ENCODE data around the gene CTNNA1. TPM values are rescaled to one million over a fixed set of nuclear protein-coding genes. Genes with fewer than 3 reads are reported as not detected.

Gene CTNNA1
- polyA plus RNA-seq, 1 of the 3 experiments (the other 2 are of a cell fraction) = 130 TPM

DNA sequence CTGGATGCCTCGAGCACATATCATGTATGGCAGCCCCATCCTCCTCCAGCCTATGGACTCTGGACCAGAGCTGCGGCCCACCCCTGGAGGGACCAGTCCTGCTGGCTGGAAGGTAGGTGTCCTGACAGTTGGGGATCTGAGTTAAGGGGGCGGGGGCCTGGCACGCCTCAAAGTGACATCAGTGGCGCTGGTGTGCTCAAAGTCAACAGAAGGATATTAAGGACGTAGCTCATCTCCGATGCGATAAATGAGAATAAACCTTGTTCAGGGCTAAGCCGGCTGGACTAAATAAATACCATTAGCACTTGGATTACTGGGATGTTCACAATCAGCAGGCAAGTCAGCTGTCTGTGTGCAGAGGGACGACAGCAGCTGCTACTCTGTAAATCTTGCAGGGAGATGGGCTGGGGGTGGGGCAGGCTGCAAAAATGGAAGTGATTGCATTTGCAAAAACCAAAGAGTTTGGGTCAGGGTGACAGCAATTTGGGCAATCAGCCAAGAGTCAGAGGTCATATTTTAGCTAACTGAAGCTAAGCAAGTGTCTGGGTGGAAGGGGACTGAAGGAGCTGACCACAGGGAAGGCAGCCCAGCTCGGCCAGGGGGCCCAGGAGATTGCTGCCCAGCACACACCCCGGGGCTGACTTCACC lies 201.9 kb downstream of the CTNNA1 start:
- H3K9me3 ChIP-seq = no peaks in the 10 kb centered on the region
- H3K27me3 ChIP-seq (ENCODE audit: insufficient read depth) = no peaks in the 10 kb centered on the region
- peak; percentile 59 for DNase-seq
- no peaks in the 10 kb centered on the region for H3K36me3 ChIP-seq (replicated peaks in 1 of 2; ENCODE audit: control insufficient read depth in 1 of 2, insufficient read depth in 2 of 2, low read length in 1 of 2)
- ChIA-PET POLR2A (interaction anchor here (0.5 to 1.8 kb wide), 4 partner anchors 9 to 358 kb away, joined by 3 to 4 read pairs (median 3); no protein-coding TSS in a partner anchor), CTCF (interaction anchor here (0.8 to 2.4 kb wide), 4 partner anchors 9 to 379 kb away, joined by 3 to 11 read pairs (median 6); no protein-coding TSS in a partner anchor)
- no peak overlapping the region for H3K9ac ChIP-seq
- peaks cover 16 to 64% of the 10 kb centered on the region in 2 experiments; a peak in 3 of 4 replicates for H3K4me1 ChIP-seq (ENCODE audit: control insufficient read depth in 1 of 2, insufficient read depth in 2 of 2, low read depth in 1 of 2, low read length in 1 of 2)
- H3F3A ChIP-seq (replicated peaks; ENCODE audit: insufficient read depth) = no peaks in the 10 kb centered on the region
- H3K27ac ChIP-seq (ENCODE audit: low read depth in 2 of 2, low read length in 1 of 2) = peak overlapping the region in 1 of 2 experiments; percentile 98; a peak in 2 of 4 replicates
- H2AFZ ChIP-seq (ENCODE audit: low read depth) = no peak overlapping the region
- no peaks in the 10 kb centered on the region for H3K9me2 ChIP-seq
- no peaks in the 10 kb centered on the region for H3K79me2 ChIP-seq (ENCODE audit: insufficient read depth)
- TF ChIP-seq TEAD4 (IDR thresholded peaks at IDR 0.05; ENCODE audit: borderline replicate concordance, insufficient read depth) (no peak), RAD21 (IDR thresholded peaks at IDR 0.05; ENCODE audit: low read length) (peak; percentile 6; the same call in 1 of the 2 replicates), EP300 (IDR thresholded peaks at IDR 0.05; ENCODE audit: borderline replicate concordance in 1 of 2, low read depth in 1 of 2, low read length in 1 of 2) (peak in 1 of 2 experiments; percentile 9; a peak in 1 of 4 replicates)
- 77% methylated on average over 8 of the region's 12 CpGs for WGBS (ENCODE audit: low lambda C conversion rate)
- H4K20me1 ChIP-seq (ENCODE audit: insufficient read depth) = no peaks in the 10 kb centered on the region
- H3K4me3 ChIP-seq (ENCODE audit: low read depth in 2 of 2, low read length in 1 of 2) = no peak overlapping the region
- no peak overlapping the region for H3K4me2 ChIP-seq

- no peak for DNase-seq
- Histone ChIP-seq H3K79me2 (ENCODE audit: insufficient read depth) (no peaks in the 10 kb centered on the region), H3K27ac (ENCODE audit: low read depth in 2 of 2, low read length in 1 of 2) (peak overlapping the region in 1 of 2 experiments; percentile 98; a peak in 2 of 4 replicates), H2AFZ (ENCODE audit: low read depth) (no peak overlapping the region), H3K4me1 (ENCODE audit: control insufficient read depth in 1 of 2, insufficient read depth in 2 of 2, low read depth in 1 of 2, low read length in 1 of 2) (peaks cover 16 to 57% of the 10 kb centered on the region in 2 experiments; a peak in 2 of 4 replicates), H3K36me3 (replicated peaks in 1 of 2; ENCODE audit: control insufficient read depth in 1 of 2, insufficient read depth in 2 of 2, low read length in 1 of 2) (no peaks in the 10 kb centered on the region), H3F3A (replicated peaks; ENCODE audit: insufficient read depth) (no peaks in the 10 kb centered on the region), H3K9ac (no peak overlapping the region), H3K27me3 (ENCODE audit: insufficient read depth) (no peaks in the 10 kb centered on the region), H3K9me3 (no peaks in the 10 kb centered on the region), H4K20me1 (ENCODE audit: insufficient read depth) (no peaks in the 10 kb centered on the region), H3K4me3 (ENCODE audit: low read depth in 2 of 2, low read length in 1 of 2) (no peak overlapping the region), H3K9me2 (no peaks in the 10 kb centered on the region), H3K4me2 (no peak overlapping the region)
- 93% methylated on average over 9 of the region's 9 CpGs for WGBS (ENCODE audit: low lambda C conversion rate)
- ChIA-PET CTCF (interaction anchor here (1.5 to 2.4 kb wide), 2 partner anchors 9 to 10 kb away, joined by 5 to 8 read pairs; no protein-coding TSS in a partner anchor), POLR2A (interaction anchor here (1.2 kb wide), 1 partner anchor 16 kb away, joined by 3 read pairs; no protein-coding TSS in a partner anchor)
- TF ChIP-seq JUND (IDR thresholded peaks at IDR 0.05) (no peak), GATA2 (CRISPR knock-in tag; IDR thresholded peaks at IDR 0.05) (no peak), EP300 (IDR thresholded peaks at IDR 0.05; ENCODE audit: borderline replicate concordance in 1 of 2, low read depth in 1 of 2, low read length in 1 of 2) (no peak), SIN3A (IDR thresholded peaks at IDR 0.05; ENCODE audit: borderline replicate concordance, low read depth, low read length) (no peak), ELF1 (IDR thresholded peaks at IDR 0.05) (no peak), TCF12 (IDR thresholded peaks at IDR 0.05) (no peak), MAX (IDR thresholded peaks at IDR 0.05; ENCODE audit: low read depth) (no peak), MXI1 (IDR thresholded peaks at IDR 0.05; ENCODE audit: low read depth, low read length) (no peak)
- TF ChIP-seq, protein P1, sequence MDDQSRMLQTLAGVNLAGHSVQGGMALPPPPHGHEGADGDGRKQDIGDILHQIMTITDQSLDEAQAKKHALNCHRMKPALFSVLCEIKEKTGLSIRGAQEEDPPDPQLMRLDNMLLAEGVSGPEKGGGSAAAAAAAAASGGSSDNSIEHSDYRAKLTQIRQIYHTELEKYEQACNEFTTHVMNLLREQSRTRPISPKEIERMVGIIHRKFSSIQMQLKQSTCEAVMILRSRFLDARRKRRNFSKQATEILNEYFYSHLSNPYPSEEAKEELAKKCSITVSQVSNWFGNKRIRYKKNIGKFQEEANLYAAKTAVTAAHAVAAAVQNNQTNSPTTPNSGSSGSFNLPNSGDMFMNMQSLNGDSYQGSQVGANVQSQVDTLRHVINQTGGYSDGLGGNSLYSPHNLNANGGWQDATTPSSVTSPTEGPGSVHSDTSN (IDR thresholded peaks at IDR 0.05) = no peak
- TF ChIP-seq, protein P2, sequence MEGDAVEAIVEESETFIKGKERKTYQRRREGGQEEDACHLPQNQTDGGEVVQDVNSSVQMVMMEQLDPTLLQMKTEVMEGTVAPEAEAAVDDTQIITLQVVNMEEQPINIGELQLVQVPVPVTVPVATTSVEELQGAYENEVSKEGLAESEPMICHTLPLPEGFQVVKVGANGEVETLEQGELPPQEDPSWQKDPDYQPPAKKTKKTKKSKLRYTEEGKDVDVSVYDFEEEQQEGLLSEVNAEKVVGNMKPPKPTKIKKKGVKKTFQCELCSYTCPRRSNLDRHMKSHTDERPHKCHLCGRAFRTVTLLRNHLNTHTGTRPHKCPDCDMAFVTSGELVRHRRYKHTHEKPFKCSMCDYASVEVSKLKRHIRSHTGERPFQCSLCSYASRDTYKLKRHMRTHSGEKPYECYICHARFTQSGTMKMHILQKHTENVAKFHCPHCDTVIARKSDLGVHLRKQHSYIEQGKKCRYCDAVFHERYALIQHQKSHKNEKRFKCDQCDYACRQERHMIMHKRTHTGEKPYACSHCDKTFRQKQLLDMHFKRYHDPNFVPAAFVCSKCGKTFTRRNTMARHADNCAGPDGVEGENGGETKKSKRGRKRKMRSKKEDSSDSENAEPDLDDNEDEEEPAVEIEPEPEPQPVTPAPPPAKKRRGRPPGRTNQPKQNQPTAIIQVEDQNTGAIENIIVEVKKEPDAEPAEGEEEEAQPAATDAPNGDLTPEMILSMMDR (IDR thresholded peaks at IDR 0.05) = no peak
Observed at GRCh38 chr5:138955671-138956295, 202.6 kb downstream of the CTNNA1 start.

Measured in SK-N-SH (cell line).